Measurements from ENCODE around the gene HGS. TPM values are rescaled to one million over a fixed set of nuclear protein-coding genes. Genes with fewer than 3 reads are reported as not detected.

The HGS gene
- polyA plus RNA-seq, 1 donor from 2014 or later = 81.1 TPM

GRCh38 chr17:81700353-81701287, 16.8 kb downstream of the HGS start (continued):
- TF ChIP-seq RAD21 (conservative IDR thresholded peaks at IDR 0.05) = no peak

GRCh38 chr17:81701288-81702071, 17.7 kb downstream of the HGS start:
- Histone ChIP-seq H2AFZ (ENCODE audit: low read depth, low read length) (no peak overlapping the region), H3K79me2 (replicated peaks; ENCODE audit: insufficient read depth, low read length) (peaks cover 25% of the 10 kb centered on the region), H3K9me2 (ENCODE audit: insufficient read depth, low read length) (no peaks in the 10 kb centered on the region), H3K27ac (ENCODE audit: low read length) (no peak overlapping the region), H3K9ac (ENCODE audit: low read length) (peak overlapping the region; percentile 94), H3K4me2 (ENCODE audit: low read length) (no peak overlapping the region), H3K36me3 (ENCODE audit: insufficient read depth, low read length) (peaks cover 5% of the 10 kb centered on the region), H3F3A (ENCODE audit: insufficient read depth, low read length, poor library complexity, severe bottlenecking) (no peaks in the 10 kb centered on the region), H4K20me1 (ENCODE audit: insufficient read depth) (no peaks in the 10 kb centered on the region), H3K4me3 (ENCODE audit: low read length) (peak overlapping the region; percentile 96), H3K27me3 (ENCODE audit: insufficient read depth, low read depth, low read length) (no peaks in the 10 kb centered on the region), H3K9me3 (ENCODE audit: low read length) (no peaks in the 10 kb centered on the region)
- TF ChIP-seq POLR2AphosphoS5 (IDR thresholded peaks at IDR 0.05) (no peak), SMC3 (conservative IDR thresholded peaks at IDR 0.05; ENCODE audit: poor library complexity) (no peak), EZH2 (IDR thresholded peaks at IDR 0.05; ENCODE audit: borderline replicate concordance, insufficient read depth, low read length, poor library complexity, severe bottlenecking) (no peak), RAD21 (conservative IDR thresholded peaks at IDR 0.05) (no peak), TAF1 (IDR thresholded peaks at IDR 0.05; ENCODE audit: low read depth) (no peak)

GRCh38 chr17:81702934-81703746, 19.3 kb downstream of the HGS start, which contains the start of gene MRPL12:
MRPL12 (plus strand) TSS chr17:81703367; CDS start chr17:81703502, 135 bp downstream.
- Histone ChIP-seq H3K4me3 (ENCODE audit: low read length) (peak within 1 kb of the TSS; percentile 96), H3K79me2 (replicated peaks; ENCODE audit: insufficient read depth, low read length) (peaks cover 25% of the 10 kb centered on the region), H3K27me3 (ENCODE audit: insufficient read depth, low read depth, low read length) (no peaks in the 10 kb centered on the region), H3K9me2 (ENCODE audit: insufficient read depth, low read length) (no peaks in the 10 kb centered on the region), H3K27ac (ENCODE audit: low read length) (peak within 1 kb of the TSS; percentile 80), H2AFZ (ENCODE audit: low read depth, low read length) (peak within 1 kb of the TSS; percentile 69), H3K36me3 (ENCODE audit: insufficient read depth, low read length) (peaks cover 5% of the 10 kb centered on the region), H3K9me3 (ENCODE audit: low read length) (no peaks in the 10 kb centered on the region), H3K4me2 (ENCODE audit: low read length) (peak within 1 kb of the TSS; percentile 92), H3F3A (ENCODE audit: insufficient read depth, low read length, poor library complexity, severe bottlenecking) (no peaks in the 10 kb centered on the region), H3K9ac (ENCODE audit: low read length) (peak within 1 kb of the TSS; percentile 94), H4K20me1 (ENCODE audit: insufficient read depth) (no peaks in the 10 kb centered on the region)
- TF ChIP-seq EZH2 (IDR thresholded peaks at IDR 0.05; ENCODE audit: borderline replicate concordance, insufficient read depth, low read length, poor library complexity, severe bottlenecking) = no peak
- peak; percentile 16 for TF ChIP-seq RAD21 (conservative IDR thresholded peaks at IDR 0.05)
- TF ChIP-seq MXI1 (conservative IDR thresholded peaks at IDR 0.05; ENCODE audit: poor library complexity, severe bottlenecking) = peak; percentile 80
- no peak for TF ChIP-seq SMC3 (conservative IDR thresholded peaks at IDR 0.05; ENCODE audit: poor library complexity)
- peak; percentile 24 for TF ChIP-seq CTCF (IDR thresholded peaks at IDR 0.05; ENCODE audit: poor library complexity, severe bottlenecking)
- peak; percentile 96 for TF ChIP-seq POLR2AphosphoS5 (IDR thresholded peaks at IDR 0.05)
- TF ChIP-seq TAF1 (IDR thresholded peaks at IDR 0.05; ENCODE audit: low read depth) = peak; percentile 24
- no peak for TF ChIP-seq EP300 (conservative IDR thresholded peaks at IDR 0.05; ENCODE audit: poor library complexity, severe bottlenecking)
- peak; percentile 42 for TF ChIP-seq REST (IDR thresholded peaks at IDR 0.05; ENCODE audit: borderline replicate concordance)
